H9 (cell line): ENCODE results near the gene DPT. TPM values are rescaled to one million over a fixed set of nuclear protein-coding genes. Genes with fewer than 3 reads are reported as not detected.

Experiments used
- DNase-seq: peaks from one replicate; pipeline ENCODE4 v3.0.0-alpha.2; 2017
- H2AFZ ChIP-seq: one replicate; pipeline ENCODE4 v1.6.1; 2013; ENCODE audit warnings: mild to moderate bottlenecking, low read length, control low read depth, moderate library complexity
- H2AK5ac ChIP-seq: 2 replicates; pipeline ENCODE4 v1.6.1; 2013; ENCODE audit warnings: low read length, control low read depth, mixed read lengths; ENCODE audit not compliant: insufficient read length
- H2BK120ac ChIP-seq: one replicate; pipeline ENCODE4 v1.6.1; 2013; ENCODE audit warnings: low read depth, mild to moderate bottlenecking, low read length, control low read depth, inconsistent platforms; ENCODE audit not compliant: poor library complexity, severe bottlenecking
- H2BK12ac ChIP-seq: 2 replicates; pipeline ENCODE4 v1.6.1; 2013; ENCODE audit warnings: low read length, control low read depth, mixed read lengths, low read depth; ENCODE audit not compliant: insufficient read length
- H2BK15ac ChIP-seq: 2 replicates; pipeline ENCODE4 v1.6.1; 2013; ENCODE audit warnings: low read depth, low read length, control low read depth
- H2BK20ac ChIP-seq: one replicate; pipeline ENCODE4 v1.6.1; 2013; ENCODE audit warnings: low read depth, mild to moderate bottlenecking, low read length, control low read depth, inconsistent platforms; ENCODE audit not compliant: poor library complexity, severe bottlenecking
- H2BK5ac ChIP-seq: 2 replicates; pipeline ENCODE4 v1.6.1; 2013; ENCODE audit warnings: low read length, control low read depth, mixed read lengths; ENCODE audit not compliant: insufficient read length
- H3K14ac ChIP-seq: 2 replicates; pipeline ENCODE4 v1.6.1; 2013; ENCODE audit warnings: low read length, control low read depth; ENCODE audit not compliant: insufficient read depth
- H3K18ac ChIP-seq: 2 replicates; pipeline ENCODE4 v1.6.1; 2013; ENCODE audit warnings: low read depth, mild to moderate bottlenecking, mixed read lengths, low read length, control low read depth; ENCODE audit not compliant: insufficient read length
- H3K23ac ChIP-seq: 2 replicates; pipeline ENCODE4 v1.6.1; 2013; ENCODE audit warnings: low read length, control low read depth, mixed read lengths, low read depth; ENCODE audit not compliant: insufficient read length
- H3K23me2 ChIP-seq: 2 replicates; pipeline ENCODE4 v1.6.1; 2013; ENCODE audit warnings: low read depth, mild to moderate bottlenecking, mixed read lengths, low read length, control low read depth; ENCODE audit not compliant: insufficient read length, poor library complexity, severe bottlenecking
- H3K27ac ChIP-seq: 2 replicates; pipeline ENCODE4 v1.5.1; 2013; ENCODE audit warnings: low read length, control low read depth, mixed read lengths, low read depth; ENCODE audit not compliant: insufficient read length
- H3K27me3 ChIP-seq: 2 replicates; pipeline ENCODE4 v1.6.1; 2013; ENCODE audit warnings: low read length, control low read depth, inconsistent platforms; ENCODE audit not compliant: insufficient read depth
- H3K4ac ChIP-seq: 2 replicates; pipeline ENCODE4 v1.6.1; 2013; ENCODE audit warnings: low read depth, mild to moderate bottlenecking, control low read depth, inconsistent platforms, low read length, moderate library complexity
- H3K4me1 ChIP-seq: 2 replicates; pipeline ENCODE4 v1.6.1; 2013; ENCODE audit warnings: low read length, control low read depth, inconsistent platforms; ENCODE audit not compliant: insufficient read depth
- H3K4me2 ChIP-seq: 2 replicates; pipeline ENCODE4 v1.6.1; 2013; ENCODE audit warnings: low read length, control low read depth, mixed read lengths; ENCODE audit not compliant: insufficient read length, insufficient read depth
- H3K56ac ChIP-seq: 2 replicates; pipeline ENCODE4 v1.6.1; 2013; ENCODE audit warnings: low read depth, mild to moderate bottlenecking, mixed read lengths, low read length, control low read depth; ENCODE audit not compliant: insufficient read length
- H3K79me1 ChIP-seq: 2 replicates; pipeline ENCODE4 v1.6.1; 2013; ENCODE audit warnings: low read depth, mild to moderate bottlenecking, moderate library complexity, low read length, control low read depth, inconsistent platforms; ENCODE audit not compliant: insufficient read depth, poor library complexity, severe bottlenecking
- H3K79me2 ChIP-seq: 2 replicates; pipeline ENCODE4 v1.6.1; 2013; ENCODE audit warnings: low read length, control low read depth, inconsistent platforms; ENCODE audit not compliant: insufficient read depth
- H3K9ac ChIP-seq: 2 replicates; pipeline ENCODE4 v1.6.1; 2013; ENCODE audit warnings: low read length, control low read depth, mixed read lengths; ENCODE audit not compliant: insufficient read length; ENCODE audit errors: extremely low read depth
- H3K9me3 ChIP-seq: one replicate; pipeline ENCODE4 v1.6.1; 2013; ENCODE audit warnings: low read depth, low read length, inconsistent platforms; ENCODE audit not compliant: control insufficient read depth
- H3T11ph ChIP-seq: one replicate; pipeline ENCODE4 v1.6.1; 2013; ENCODE audit warnings: mild to moderate bottlenecking, low read length, control low read depth, inconsistent platforms
- H4K20me1 ChIP-seq: one replicate; pipeline ENCODE4 v1.6.1; 2013; ENCODE audit not compliant: control insufficient read depth, insufficient read length, insufficient read depth
- H4K5ac ChIP-seq: 2 replicates; pipeline ENCODE4 v1.6.1; 2013; ENCODE audit warnings: low read depth, mild to moderate bottlenecking, mixed read lengths, low read length, control low read depth; ENCODE audit not compliant: insufficient read length
- H4K8ac ChIP-seq: replicated peaks from 2 replicates; pipeline ENCODE4 v1.6.1; 2013; ENCODE audit warnings: low read length, control low read depth, mixed read lengths, low read depth; ENCODE audit not compliant: insufficient read length
- H4K91ac ChIP-seq: 2 replicates; pipeline ENCODE4 v1.6.1; 2013; ENCODE audit warnings: low read depth, mild to moderate bottlenecking, moderate library complexity, mixed read lengths, low read length, control low read depth; ENCODE audit not compliant: insufficient read length
- H3K27ac Mint-ChIP-seq, 3 experiments: 2 replicates in 2 of 3; 3 replicates in 1 of 3; pipeline ENCODE4 v1.8.0; 2020 to 2021; ENCODE audit warnings: mixed read lengths in 3 of 3, mild to moderate bottlenecking in 1 of 3, moderate library complexity in 1 of 3
- H3K27me3 Mint-ChIP-seq: 2 replicates; pipeline ENCODE4 v1.8.0; 2021; ENCODE audit warnings: low read depth, mild to moderate bottlenecking, moderate library complexity, mixed read lengths
- H3K36me3 Mint-ChIP-seq, 3 experiments: 2 replicates in 2 of 3; 3 replicates in 1 of 3; pipeline ENCODE4 v1.8.0; 2020 to 2021; ENCODE audit warnings: low read depth in 3 of 3, mixed read lengths in 3 of 3; ENCODE audit not compliant: insufficient read depth in 1 of 3
- H3K4me1 Mint-ChIP-seq, 2 experiments: 2 replicates each; pipeline ENCODE4 v1.8.0; 2020; ENCODE audit warnings: mixed read lengths in 2 of 2
- H3K4me3 Mint-ChIP-seq, 2 experiments: 2 replicates in 1 of 2; 3 replicates in 1 of 2; pipeline ENCODE4 v1.8.0; 2020 to 2021; ENCODE audit warnings: mild to moderate bottlenecking in 2 of 2, mixed read lengths in 2 of 2, moderate library complexity in 1 of 2
- H3K9me3 Mint-ChIP-seq, 2 experiments: 2 replicates in 1 of 2; 3 replicates in 1 of 2; pipeline ENCODE4 v1.8.0; 2020; ENCODE audit warnings: mild to moderate bottlenecking in 2 of 2, mixed read lengths in 2 of 2, moderate library complexity in 1 of 2
- WGBS: extraction: QIAGEN DNeasy Blood & Tissue Kit; methylation state at CpG from one replicate; pipeline ENCODE4 v1.1.7; 2013; ENCODE audit warnings: missing lambda C conversion rate, low lambda C conversion rate, mixed read lengths; ENCODE audit not compliant: insufficient read length; ENCODE audit errors: extremely low coverage; 5-methylcytosine and 5-hydroxymethylcytosine counted together
- total RNA-seq: library from RNA; stranded (reverse); gene quantifications from 2 replicates; pipeline ENCODE4 v1.2.1, GENCODE V29; 2021
- TF ChIP-seq, protein P1 (sequence below): fragments of 200-600 bp; sonication (generic); conservative IDR thresholded peaks from 3 replicates; pipeline ENCODE4 v1.8.0; 2021; ENCODE audit warnings: antibody characterized with exemption, mild to moderate bottlenecking

DPT gene
- total RNA-seq, 1 experiment from 2014 or later, result not detected

DNA sequence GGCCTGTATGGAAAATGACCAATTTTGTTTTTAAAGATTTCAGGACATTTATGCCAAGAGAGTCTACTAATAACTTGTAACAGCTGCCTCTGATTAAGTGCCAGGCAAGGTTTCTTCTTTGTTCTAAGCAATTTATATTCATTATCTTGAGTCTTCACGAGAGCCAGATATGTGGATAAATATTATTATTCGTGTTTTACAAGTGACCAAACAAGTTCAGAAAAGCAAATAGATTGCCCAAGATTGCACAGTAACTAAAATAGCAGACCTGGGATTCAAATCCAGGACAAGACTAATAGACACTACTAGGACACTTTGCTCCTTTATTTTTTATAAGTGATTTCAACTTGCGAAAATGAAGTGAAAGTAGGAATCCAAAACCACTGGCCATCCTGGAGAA is 30.1 kb upstream of the DPT start:
- Histone ChIP-seq H3K23me2 (peaks cover 2% of the 10 kb centered on the region), H3K4ac (no peak overlapping the region), H2BK15ac (no peak overlapping the region), H2BK12ac (no peak overlapping the region), H4K5ac (no peak overlapping the region), H3T11ph (no peak overlapping the region), H3K27ac (no peak overlapping the region), H3K4me1 (no peaks in the 10 kb centered on the region), H2BK5ac (no peak overlapping the region), H3K79me1 (no peaks in the 10 kb centered on the region), H2AFZ (no peak overlapping the region), H3K4me2 (no peak overlapping the region), H3K14ac (no peak overlapping the region), H2AK5ac (no peak overlapping the region), H3K23ac (no peak overlapping the region), H4K20me1 (no peaks in the 10 kb centered on the region), H3K18ac (no peak overlapping the region), H2BK120ac (no peak overlapping the region), H3K79me2 (no peaks in the 10 kb centered on the region), H4K8ac (no peak overlapping the region), H3K27me3 (no peaks in the 10 kb centered on the region), H3K9ac (no peak overlapping the region), H4K91ac (no peak overlapping the region), H3K9me3 (no peaks in the 10 kb centered on the region), H3K56ac (no peak overlapping the region), H2BK20ac (no peak overlapping the region)
- Mint-ChIP-seq H3K9me3 (no peaks in the 10 kb centered on the region; a peak in 1 of 5 replicates), H3K27ac (no peak overlapping the region), H3K36me3 (no peaks in the 10 kb centered on the region), H3K4me1 (no peaks in the 10 kb centered on the region), H3K27me3 (no peaks in the 10 kb centered on the region), H3K4me3 (no peak overlapping the region)
- DNase-seq, result no peak
- TF ChIP-seq, protein P1, sequence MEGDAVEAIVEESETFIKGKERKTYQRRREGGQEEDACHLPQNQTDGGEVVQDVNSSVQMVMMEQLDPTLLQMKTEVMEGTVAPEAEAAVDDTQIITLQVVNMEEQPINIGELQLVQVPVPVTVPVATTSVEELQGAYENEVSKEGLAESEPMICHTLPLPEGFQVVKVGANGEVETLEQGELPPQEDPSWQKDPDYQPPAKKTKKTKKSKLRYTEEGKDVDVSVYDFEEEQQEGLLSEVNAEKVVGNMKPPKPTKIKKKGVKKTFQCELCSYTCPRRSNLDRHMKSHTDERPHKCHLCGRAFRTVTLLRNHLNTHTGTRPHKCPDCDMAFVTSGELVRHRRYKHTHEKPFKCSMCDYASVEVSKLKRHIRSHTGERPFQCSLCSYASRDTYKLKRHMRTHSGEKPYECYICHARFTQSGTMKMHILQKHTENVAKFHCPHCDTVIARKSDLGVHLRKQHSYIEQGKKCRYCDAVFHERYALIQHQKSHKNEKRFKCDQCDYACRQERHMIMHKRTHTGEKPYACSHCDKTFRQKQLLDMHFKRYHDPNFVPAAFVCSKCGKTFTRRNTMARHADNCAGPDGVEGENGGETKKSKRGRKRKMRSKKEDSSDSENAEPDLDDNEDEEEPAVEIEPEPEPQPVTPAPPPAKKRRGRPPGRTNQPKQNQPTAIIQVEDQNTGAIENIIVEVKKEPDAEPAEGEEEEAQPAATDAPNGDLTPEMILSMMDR, result no peak
- no CpG with 5 or more reads among the region's 3 CpGs for WGBS
